OCI-LY1 (cell line): ENCODE results near the gene ALDOA.

Experiments
- EZH2 ChIP-seq: fragments of 200-600 bp; sonication (generic), shearing (Covaris generic); IDR thresholded peaks from 2 replicates; pipeline ENCODE4 v1.8.0; 2017; ENCODE audit warnings: borderline replicate concordance, mixed run types, mild to moderate bottlenecking, antibody characterized with exemption, low read length, moderate library complexity, mixed read lengths
- TF ChIP-seq, protein P1 (sequence below): fragments of 200-600 bp; sonication (generic), shearing (Covaris generic); IDR thresholded peaks from 2 replicates; pipeline ENCODE4 v1.5.1; 2017; ENCODE audit warnings: mild to moderate bottlenecking, antibody characterized with exemption, low read length, moderate library complexity, mixed read lengths

DNA sequence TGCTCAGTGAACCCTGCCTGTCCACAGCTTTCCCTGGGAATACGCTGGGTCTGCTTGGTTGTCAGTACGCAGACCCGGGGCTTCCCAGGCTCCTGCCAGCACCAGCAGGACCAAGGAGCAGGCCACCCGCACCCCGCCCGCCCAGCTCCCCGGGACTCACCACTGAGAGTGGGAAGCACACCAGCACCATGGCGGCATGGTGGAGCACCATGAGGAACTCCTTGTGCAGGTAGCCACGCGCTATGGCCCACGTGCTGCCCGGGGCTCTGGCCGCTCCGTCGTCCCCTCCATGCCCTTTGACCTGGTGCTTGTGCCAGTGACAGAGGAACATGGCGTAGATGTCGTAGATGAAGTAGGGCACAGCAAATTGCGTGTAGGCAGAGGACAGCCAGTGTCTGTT, 39.1 kb upstream of the ALDOA start:
- TF ChIP-seq, protein P1, sequence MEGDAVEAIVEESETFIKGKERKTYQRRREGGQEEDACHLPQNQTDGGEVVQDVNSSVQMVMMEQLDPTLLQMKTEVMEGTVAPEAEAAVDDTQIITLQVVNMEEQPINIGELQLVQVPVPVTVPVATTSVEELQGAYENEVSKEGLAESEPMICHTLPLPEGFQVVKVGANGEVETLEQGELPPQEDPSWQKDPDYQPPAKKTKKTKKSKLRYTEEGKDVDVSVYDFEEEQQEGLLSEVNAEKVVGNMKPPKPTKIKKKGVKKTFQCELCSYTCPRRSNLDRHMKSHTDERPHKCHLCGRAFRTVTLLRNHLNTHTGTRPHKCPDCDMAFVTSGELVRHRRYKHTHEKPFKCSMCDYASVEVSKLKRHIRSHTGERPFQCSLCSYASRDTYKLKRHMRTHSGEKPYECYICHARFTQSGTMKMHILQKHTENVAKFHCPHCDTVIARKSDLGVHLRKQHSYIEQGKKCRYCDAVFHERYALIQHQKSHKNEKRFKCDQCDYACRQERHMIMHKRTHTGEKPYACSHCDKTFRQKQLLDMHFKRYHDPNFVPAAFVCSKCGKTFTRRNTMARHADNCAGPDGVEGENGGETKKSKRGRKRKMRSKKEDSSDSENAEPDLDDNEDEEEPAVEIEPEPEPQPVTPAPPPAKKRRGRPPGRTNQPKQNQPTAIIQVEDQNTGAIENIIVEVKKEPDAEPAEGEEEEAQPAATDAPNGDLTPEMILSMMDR: no peak
- no peak for TF ChIP-seq EZH2
